Measurements from ENCODE around the gene ACTRT3. TPM values are rescaled to one million over a fixed set of nuclear protein-coding genes. Genes with fewer than 3 reads are reported as not detected.

Gene ACTRT3
- total and polyA plus RNA-seq, 2 experiments from 2014 or later, result 2.9 to 5.2 TPM

DNA sequence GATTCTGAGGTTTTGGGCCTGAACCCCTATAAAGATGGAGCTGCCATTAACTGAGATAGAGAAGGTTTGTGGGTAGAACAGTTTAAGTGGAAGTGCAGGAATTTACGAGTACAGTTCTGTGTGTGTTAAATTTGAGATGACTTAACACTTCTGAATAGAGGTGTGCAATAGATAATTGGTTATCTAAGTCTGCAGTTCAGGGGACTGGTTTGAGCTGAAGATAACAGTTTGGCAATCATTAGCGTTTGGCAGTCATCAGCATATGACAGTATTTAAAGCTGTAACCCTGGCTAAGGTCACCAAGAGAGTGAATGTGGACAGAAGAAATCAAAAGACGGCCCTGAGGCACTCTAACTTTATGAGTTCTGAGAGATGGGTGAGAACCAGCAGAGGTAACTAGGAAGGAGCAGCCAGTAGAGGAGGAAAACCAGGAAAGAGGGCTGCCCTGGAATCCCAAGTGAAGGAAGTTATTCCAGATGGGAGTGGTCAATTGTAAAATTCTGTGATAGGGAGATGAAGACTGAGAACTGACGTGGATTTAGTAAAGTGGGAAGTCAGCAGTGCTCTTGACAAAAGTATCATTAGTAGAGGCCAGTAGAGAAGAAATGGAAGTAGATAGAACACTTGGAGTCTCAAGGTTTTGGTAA lies 12.0 kb upstream of the ACTRT3 start:
- TF ChIP-seq, protein P1, sequence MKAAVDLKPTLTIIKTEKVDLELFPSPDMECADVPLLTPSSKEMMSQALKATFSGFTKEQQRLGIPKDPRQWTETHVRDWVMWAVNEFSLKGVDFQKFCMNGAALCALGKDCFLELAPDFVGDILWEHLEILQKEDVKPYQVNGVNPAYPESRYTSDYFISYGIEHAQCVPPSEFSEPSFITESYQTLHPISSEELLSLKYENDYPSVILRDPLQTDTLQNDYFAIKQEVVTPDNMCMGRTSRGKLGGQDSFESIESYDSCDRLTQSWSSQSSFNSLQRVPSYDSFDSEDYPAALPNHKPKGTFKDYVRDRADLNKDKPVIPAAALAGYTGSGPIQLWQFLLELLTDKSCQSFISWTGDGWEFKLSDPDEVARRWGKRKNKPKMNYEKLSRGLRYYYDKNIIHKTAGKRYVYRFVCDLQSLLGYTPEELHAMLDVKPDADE (IDR thresholded peaks at IDR 0.05), result no peak
- TF ChIP-seq EZH2 (IDR thresholded peaks at IDR 0.05; ENCODE audit: low read depth, unreplicated experiment), result no peak
- Mint-ChIP-seq H3K4me1 (peaks cover 7% of the 10 kb centered on the region), H3K4me3 (no peak overlapping the region)

DNA sequence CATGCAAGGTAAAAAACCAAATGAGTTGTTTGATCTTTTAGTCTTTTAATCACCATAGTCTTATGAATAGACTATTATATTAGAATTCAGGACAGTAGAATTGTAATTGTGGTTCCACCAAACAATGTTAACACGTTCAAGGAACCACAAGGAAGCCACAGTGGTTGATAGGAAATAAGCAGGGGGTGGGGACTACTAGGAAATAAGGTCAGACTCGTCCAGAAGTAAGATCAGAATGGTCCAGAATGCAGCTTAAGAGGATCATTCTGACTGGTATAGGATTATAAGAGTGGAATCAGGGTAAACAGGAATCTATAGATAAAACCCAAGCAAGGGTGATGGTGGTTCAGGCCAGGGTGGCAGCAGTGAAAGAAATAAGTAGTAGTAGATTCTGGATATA lies 11.4 kb upstream of the ACTRT3 start:
- H3K9me3 Mint-ChIP-seq, result no peaks in the 10 kb centered on the region
- H3F3A ChIP-seq (replicated peaks; ENCODE audit: low read depth), result no peaks in the 10 kb centered on the region
- no peak for TF ChIP-seq CREB1 (CRISPR knock-in tag; IDR thresholded peaks at IDR 0.05; ENCODE audit: low read depth)
- TF ChIP-seq, protein P2, sequence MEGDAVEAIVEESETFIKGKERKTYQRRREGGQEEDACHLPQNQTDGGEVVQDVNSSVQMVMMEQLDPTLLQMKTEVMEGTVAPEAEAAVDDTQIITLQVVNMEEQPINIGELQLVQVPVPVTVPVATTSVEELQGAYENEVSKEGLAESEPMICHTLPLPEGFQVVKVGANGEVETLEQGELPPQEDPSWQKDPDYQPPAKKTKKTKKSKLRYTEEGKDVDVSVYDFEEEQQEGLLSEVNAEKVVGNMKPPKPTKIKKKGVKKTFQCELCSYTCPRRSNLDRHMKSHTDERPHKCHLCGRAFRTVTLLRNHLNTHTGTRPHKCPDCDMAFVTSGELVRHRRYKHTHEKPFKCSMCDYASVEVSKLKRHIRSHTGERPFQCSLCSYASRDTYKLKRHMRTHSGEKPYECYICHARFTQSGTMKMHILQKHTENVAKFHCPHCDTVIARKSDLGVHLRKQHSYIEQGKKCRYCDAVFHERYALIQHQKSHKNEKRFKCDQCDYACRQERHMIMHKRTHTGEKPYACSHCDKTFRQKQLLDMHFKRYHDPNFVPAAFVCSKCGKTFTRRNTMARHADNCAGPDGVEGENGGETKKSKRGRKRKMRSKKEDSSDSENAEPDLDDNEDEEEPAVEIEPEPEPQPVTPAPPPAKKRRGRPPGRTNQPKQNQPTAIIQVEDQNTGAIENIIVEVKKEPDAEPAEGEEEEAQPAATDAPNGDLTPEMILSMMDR (conservative IDR thresholded peaks at IDR 0.05; ENCODE audit: low read depth in 2 of 2), result no peak
- TF ChIP-seq, protein P1 (IDR thresholded peaks at IDR 0.05), result no peak
- no peak for TF ChIP-seq NANOG (IDR thresholded peaks at IDR 0.05; ENCODE audit: borderline replicate concordance)
- TF ChIP-seq JUNB (IDR thresholded peaks at IDR 0.05; ENCODE audit: unreplicated experiment), result no peak
- TF ChIP-seq ZNF114 (CRISPR knock-in tag; IDR thresholded peaks at IDR 0.05), result no peak
- peaks cover 8% of the 10 kb centered on the region for H3K4me1 ChIP-seq (ENCODE audit: insufficient read depth)
- no peaks in the 10 kb centered on the region; the same call in 1 of the 2 replicates for H4K20me1 ChIP-seq (replicated peaks; ENCODE audit: insufficient read depth)
- ATAC-seq (no peak), DNase-seq (ENCODE audit: low spot score) (no peak)
- H3K9me2 ChIP-seq (ENCODE audit: insufficient read depth), result no peaks in the 10 kb centered on the region
- H3K27ac ChIP-seq (ENCODE audit: low read depth), result no peak overlapping the region
- no peak overlapping the region for H2AFZ ChIP-seq
- H3K27ac Mint-ChIP-seq, result no peak overlapping the region
- H3K4me3 Mint-ChIP-seq, result no peak overlapping the region
- no peak overlapping the region for H3K4me3 ChIP-seq
- peaks cover 70% of the 10 kb centered on the region for H3K36me3 Mint-ChIP-seq (ENCODE audit: low read depth)
- no peaks in the 10 kb centered on the region for H3K27me3 ChIP-seq (ENCODE audit: insufficient read depth)
- H3K4me2 ChIP-seq, result no peak overlapping the region
- H3K27me3 Mint-ChIP-seq (ENCODE audit: insufficient read depth, low read depth, poor library complexity), result no peaks in the 10 kb centered on the region
- peaks cover 13% of the 10 kb centered on the region for H3K4me1 Mint-ChIP-seq
- H3K79me2 ChIP-seq (replicated peaks; ENCODE audit: insufficient read depth), result peaks cover 34% of the 10 kb centered on the region
- peaks cover 52% of the 10 kb centered on the region for H3K36me3 ChIP-seq (ENCODE audit: insufficient read depth)

More for the DNA sequence above, 12.0 kb upstream of the ACTRT3 start:
- Histone ChIP-seq H3K4me2 (no peak overlapping the region), H3F3A (replicated peaks; ENCODE audit: low read depth) (no peaks in the 10 kb centered on the region), H4K20me1 (replicated peaks; ENCODE audit: insufficient read depth) (no peaks in the 10 kb centered on the region; the same call in 1 of the 2 replicates), H3K27me3 (ENCODE audit: insufficient read depth) (no peaks in the 10 kb centered on the region), H3K36me3 (ENCODE audit: insufficient read depth) (peaks cover 52% of the 10 kb centered on the region), H3K27ac (ENCODE audit: low read depth) (no peak overlapping the region), H3K4me1 (ENCODE audit: insufficient read depth) (peaks cover 2% of the 10 kb centered on the region; the same call in 1 of the 2 replicates), H2AFZ (no peak overlapping the region), H3K9me2 (ENCODE audit: insufficient read depth) (no peaks in the 10 kb centered on the region), H3K4me3 (no peak overlapping the region), H3K79me2 (replicated peaks; ENCODE audit: insufficient read depth) (peaks cover 30% of the 10 kb centered on the region)
- ATAC-seq (no peak), DNase-seq (ENCODE audit: low spot score) (no peak)
- Mint-ChIP-seq H3K27me3 (ENCODE audit: insufficient read depth, low read depth, poor library complexity) (no peaks in the 10 kb centered on the region), H3K27ac (no peak overlapping the region), H3K9me3 (no peaks in the 10 kb centered on the region), H3K36me3 (ENCODE audit: low read depth) (peaks cover 71% of the 10 kb centered on the region)

Data from GM23338 (cell line).